ENCODE data around the gene ELAC2.

GRCh38 chr17:12966413-12966812 is 51.4 kb downstream of the ELAC2 start:
- TF ChIP-seq CTCF (IDR thresholded peaks at IDR 0.05; ENCODE audit: poor library complexity, severe bottlenecking) (no peak), EP300 (conservative IDR thresholded peaks at IDR 0.05; ENCODE audit: poor library complexity, severe bottlenecking) (no peak), REST (IDR thresholded peaks at IDR 0.05; ENCODE audit: borderline replicate concordance) (no peak), POLR2AphosphoS5 (IDR thresholded peaks at IDR 0.05) (no peak), EZH2 (IDR thresholded peaks at IDR 0.05; ENCODE audit: borderline replicate concordance, insufficient read depth, low read length, poor library complexity, severe bottlenecking) (no peak), RAD21 (conservative IDR thresholded peaks at IDR 0.05) (no peak), SMC3 (conservative IDR thresholded peaks at IDR 0.05; ENCODE audit: poor library complexity) (no peak), TAF1 (IDR thresholded peaks at IDR 0.05; ENCODE audit: low read depth) (no peak), MXI1 (conservative IDR thresholded peaks at IDR 0.05; ENCODE audit: poor library complexity, severe bottlenecking) (no peak)
